ENCODE data around the gene BNIP1.

- TF ChIP-seq, protein P1, sequence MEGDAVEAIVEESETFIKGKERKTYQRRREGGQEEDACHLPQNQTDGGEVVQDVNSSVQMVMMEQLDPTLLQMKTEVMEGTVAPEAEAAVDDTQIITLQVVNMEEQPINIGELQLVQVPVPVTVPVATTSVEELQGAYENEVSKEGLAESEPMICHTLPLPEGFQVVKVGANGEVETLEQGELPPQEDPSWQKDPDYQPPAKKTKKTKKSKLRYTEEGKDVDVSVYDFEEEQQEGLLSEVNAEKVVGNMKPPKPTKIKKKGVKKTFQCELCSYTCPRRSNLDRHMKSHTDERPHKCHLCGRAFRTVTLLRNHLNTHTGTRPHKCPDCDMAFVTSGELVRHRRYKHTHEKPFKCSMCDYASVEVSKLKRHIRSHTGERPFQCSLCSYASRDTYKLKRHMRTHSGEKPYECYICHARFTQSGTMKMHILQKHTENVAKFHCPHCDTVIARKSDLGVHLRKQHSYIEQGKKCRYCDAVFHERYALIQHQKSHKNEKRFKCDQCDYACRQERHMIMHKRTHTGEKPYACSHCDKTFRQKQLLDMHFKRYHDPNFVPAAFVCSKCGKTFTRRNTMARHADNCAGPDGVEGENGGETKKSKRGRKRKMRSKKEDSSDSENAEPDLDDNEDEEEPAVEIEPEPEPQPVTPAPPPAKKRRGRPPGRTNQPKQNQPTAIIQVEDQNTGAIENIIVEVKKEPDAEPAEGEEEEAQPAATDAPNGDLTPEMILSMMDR (IDR thresholded peaks at IDR 0.05; ENCODE audit: poor library complexity, severe bottlenecking): no peak
- no peak for TF ChIP-seq RAD21 (conservative IDR thresholded peaks at IDR 0.05)
These were observed 45.5 kb upstream of the BNIP1 start for GRCh38 chr5:173098787-173099186.
